ENCODE measurements around the gene NHLRC1.

NHLRC1 gene

GRCh38 chr6:18072841-18073240 lies 49.6 kb downstream of the NHLRC1 start:
- FAIRE-seq (no peak), DNase-seq (ENCODE audit: insufficient read length, low spot score) (no peak)
- no peak for TF ChIP-seq CTCF (IDR thresholded peaks at IDR 0.05; ENCODE audit: insufficient read depth, missing control alignments)

GRCh38 chr6:18070486-18070885 lies 52.0 kb downstream of the NHLRC1 start:
- no peak for TF ChIP-seq CTCF (IDR thresholded peaks at IDR 0.05; ENCODE audit: insufficient read depth, missing control alignments)
- DNase-seq (ENCODE audit: insufficient read length, low spot score): no peak
- FAIRE-seq: no peak

Measured in D721Med (cell line).